NCI-H128 (cell line): Measurements from ENCODE around the gene ACTN4.

Experiments
- DNase-seq: peaks from one replicate; lab custom pipeline; 2025; ENCODE audit not compliant: unreplicated experiment; lab: John Stamatoyannopoulos, UW

Gene ACTN4

DNA sequence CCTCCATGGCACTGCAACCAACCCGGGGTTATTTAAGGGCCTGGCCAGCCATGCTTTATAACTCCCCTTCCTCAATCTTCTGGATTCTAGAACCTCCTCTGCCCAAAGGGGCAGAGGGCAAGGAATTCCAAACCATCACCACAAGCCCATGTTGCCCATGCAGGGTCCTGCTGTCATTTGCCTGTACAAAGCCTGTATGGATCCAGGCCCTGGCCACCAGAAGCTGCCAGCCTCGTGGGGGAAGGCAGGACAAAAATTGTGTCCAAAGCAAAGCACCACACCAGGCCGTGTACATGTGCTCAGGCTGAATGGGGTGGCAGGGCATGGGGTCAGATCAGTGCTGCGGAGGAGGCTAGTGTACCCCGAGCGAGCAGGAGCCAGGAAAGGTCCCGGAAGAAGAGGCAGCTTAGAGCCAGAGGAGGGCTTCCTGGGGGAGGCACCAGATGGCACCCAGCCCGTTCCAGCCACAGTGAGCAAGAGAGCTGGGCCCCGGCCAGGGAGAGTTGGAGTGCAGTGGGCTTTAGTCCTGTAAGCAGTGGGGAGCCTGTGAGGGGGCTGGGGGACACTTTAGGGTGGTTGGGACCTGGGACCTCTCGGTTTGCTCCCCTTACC, 61.1 kb downstream of the ACTN4 start:
- no peak for DNase-seq

DNA sequence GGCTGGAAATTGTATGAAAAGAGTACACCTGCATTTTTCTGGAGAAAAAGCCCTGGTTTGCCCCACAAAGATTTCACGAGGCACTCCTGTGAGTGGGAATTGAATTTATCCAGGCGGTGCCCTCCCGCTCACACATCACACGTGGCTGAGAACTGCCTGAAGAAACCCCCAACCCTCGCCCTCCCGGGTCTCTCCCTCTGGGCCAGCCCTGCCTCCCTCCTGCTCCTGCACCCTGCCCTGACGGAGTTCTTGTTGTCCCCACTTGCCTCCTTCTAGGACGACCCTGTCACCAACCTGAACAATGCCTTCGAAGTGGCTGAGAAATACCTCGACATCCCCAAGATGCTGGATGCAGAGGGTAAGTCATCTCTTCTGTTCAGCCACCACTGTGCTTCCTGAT, 61.7 kb downstream of the ACTN4 start:
- DNase-seq, result no peak

- DNase-seq, result no peak
Observed at GRCh38 chr19:38709671-38710415, 62.4 kb downstream of the ACTN4 start.

DNA sequence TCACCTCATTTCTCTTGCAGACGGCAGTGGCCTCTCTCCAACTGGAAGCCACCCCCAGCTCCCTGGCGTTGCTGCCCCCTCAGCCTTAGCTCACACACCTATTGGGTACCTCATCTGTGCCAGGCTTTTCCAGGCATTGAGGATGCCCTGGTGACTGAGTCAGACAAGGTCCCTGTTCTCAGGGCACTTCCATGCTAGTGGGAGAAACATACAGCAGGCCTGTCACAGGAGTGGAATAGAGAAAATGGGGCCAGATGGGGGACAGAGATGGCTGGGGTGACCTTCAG, 62.9 kb downstream of the ACTN4 start:
- no peak for DNase-seq

DNA sequence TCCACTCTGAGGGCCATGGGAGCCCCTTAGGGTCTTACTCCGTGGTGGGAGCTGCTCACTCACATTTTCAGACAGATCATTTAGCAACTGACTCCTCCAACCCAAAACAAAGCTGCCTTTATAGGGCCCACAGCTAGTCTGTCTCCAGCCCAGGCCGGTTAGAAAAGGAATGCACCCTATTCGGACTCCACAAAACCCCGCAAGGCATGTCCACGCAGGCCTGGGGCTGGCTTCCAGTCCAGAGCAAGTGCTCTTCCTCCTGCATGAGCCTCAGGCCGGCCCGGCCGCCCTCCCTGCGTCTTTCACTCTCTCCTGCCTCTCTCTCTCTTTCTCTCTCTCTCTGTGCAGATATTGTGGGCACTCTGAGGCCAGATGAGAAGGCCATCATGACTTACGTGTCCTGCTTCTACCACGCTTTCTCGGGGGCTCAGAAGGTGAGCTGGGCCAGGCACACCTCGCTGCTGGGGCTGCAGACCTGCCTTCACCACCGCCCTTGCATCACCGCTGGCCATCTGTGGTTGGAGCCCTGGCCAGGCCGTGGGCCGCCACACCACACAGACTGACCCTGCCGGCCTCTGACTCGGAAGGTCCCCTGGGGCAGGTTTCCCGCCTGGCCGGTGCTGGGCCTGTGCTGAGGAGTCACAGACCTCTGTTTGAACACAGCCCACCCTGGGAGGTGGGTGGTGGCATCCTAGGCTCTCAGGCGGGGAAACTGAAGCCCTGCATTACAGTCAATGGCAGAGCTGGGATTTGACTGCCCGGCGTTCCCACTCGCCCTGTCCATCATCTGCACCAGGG, 63.7 kb downstream of the ACTN4 start:
- DNase-seq, result no peak

DNA sequence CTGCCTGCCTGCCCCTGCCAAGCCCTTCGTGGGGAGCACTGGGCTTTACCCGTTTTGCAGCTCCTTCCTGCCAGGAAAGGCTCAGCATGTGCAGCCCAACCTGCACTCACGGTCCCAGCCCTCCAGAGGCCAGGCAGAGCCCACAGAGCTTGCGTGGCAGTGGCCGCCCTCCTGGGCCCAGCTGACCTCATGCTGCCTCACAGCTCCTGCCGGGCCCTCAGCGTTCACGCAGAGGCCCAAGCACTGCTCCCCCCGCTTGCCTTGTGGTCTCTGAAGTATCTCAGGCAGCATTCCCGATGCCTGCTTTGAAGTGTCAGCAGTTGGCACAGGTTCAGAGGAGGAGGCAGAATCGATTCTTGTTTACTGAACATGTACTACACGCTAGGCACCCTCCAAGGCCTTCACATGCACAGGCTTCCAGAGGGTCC, 64.3 kb downstream of the ACTN4 start:
- no peak for DNase-seq

- no peak for DNase-seq
Observed at GRCh38 chr19:38712161-38712748, 64.8 kb downstream of the ACTN4 start.

- no peak for DNase-seq
Observed at GRCh38 chr19:38713227-38713649, 65.8 kb downstream of the ACTN4 start.

- no peak for DNase-seq
Observed at GRCh38 chr19:38713865-38714264, 66.4 kb downstream of the ACTN4 start.

DNA sequence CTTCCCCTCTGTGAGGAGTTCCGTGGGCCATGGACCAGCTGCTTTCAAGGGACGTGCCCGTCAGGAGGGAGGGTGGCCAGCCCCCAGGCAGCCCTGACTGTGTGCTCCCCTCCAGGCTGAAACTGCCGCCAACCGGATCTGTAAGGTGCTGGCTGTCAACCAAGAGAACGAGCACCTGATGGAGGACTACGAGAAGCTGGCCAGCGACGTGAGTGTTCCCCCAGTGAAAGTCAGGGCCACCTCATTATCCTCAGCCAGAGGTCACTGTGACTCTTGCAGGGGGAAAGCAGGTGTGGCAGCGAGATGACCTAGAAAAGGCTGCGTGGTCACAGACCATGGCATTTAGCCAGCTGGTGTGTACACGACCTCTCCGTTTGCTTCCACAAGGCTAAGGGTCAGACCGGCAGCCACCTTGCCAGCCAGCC, 66.9 kb downstream of the ACTN4 start:
- DNase-seq, result no peak

- no peak for DNase-seq
Observed at GRCh38 chr19:38715555-38715954, 68.1 kb downstream of the ACTN4 start.

DNA sequence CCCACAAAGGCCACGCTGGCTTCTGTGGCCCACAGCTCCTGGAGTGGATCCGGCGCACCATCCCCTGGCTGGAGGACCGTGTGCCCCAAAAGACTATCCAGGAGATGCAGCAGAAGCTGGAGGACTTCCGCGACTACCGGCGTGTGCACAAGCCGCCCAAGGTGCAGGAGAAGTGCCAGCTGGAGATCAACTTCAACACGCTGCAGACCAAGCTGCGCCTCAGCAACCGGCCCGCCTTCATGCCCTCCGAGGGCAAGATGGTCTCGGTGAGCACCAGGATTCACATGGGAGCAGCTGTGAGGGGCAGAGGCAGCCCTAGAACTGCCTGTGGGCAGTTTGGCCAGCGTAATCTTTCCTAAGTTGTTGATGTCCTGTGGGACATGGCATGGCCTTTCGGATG, 69.6 kb downstream of the ACTN4 start:
- DNase-seq, result no peak

DNA sequence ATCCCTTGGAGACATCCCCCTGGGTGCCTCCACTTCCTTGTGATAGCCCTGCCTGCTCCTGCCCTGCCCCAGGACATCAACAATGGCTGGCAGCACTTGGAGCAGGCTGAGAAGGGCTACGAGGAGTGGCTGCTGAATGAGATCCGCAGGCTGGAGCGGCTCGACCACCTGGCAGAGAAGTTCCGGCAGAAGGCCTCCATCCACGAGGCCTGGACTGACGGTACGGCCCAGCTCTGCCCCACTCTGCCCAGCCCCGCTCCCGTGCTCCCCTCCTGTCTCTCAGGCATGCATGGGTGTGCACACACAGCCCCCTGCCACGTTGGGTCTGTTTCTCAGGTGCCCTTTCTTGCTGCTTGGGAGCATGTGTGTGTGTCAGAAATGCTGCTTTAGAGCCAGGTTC, 70.4 kb downstream of the ACTN4 start:
- no peak for DNase-seq

DNA sequence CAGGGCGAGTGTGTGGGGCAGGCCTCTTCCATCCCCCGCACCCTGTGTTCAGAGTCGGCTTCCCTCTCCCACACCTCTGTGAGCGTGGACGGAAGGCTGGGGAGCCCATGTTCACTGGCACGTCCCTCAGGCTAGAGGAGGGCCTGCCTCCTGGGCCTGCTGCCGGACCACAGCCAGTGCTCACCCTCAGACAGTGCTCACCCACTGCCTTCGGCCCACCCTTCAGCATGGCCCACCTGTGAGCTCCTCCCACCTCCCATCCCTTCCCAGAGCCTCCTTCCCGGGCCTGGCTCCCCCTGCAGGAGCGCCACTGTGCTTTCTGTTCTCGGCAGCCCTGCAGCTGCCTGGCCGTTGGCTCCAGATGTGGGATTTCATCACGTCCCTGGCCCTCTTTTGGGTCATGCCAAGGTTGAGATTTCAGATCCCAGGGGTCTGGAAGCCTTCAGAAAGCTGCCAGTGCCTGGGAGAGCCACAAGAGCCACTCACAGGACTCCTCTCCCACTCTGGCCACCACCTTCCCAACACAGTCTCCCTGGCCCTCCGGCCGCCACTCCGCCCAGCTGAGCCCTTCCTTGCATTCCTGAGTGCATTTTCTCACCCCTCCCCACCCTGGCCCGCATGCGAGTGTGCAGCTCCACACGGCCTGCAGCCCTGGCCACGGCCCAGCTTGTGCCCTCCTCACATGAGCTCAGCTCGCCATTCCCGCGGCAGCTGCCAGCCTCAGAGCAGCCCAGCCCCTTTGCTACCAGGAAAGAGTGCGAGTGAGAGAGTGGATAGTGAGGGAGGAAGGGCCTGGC, 71.5 kb downstream of the ACTN4 start:
- DNase-seq, result no peak

- no peak for DNase-seq
Observed at GRCh38 chr19:38719761-38720558, 72.5 kb downstream of the ACTN4 start.

DNA sequence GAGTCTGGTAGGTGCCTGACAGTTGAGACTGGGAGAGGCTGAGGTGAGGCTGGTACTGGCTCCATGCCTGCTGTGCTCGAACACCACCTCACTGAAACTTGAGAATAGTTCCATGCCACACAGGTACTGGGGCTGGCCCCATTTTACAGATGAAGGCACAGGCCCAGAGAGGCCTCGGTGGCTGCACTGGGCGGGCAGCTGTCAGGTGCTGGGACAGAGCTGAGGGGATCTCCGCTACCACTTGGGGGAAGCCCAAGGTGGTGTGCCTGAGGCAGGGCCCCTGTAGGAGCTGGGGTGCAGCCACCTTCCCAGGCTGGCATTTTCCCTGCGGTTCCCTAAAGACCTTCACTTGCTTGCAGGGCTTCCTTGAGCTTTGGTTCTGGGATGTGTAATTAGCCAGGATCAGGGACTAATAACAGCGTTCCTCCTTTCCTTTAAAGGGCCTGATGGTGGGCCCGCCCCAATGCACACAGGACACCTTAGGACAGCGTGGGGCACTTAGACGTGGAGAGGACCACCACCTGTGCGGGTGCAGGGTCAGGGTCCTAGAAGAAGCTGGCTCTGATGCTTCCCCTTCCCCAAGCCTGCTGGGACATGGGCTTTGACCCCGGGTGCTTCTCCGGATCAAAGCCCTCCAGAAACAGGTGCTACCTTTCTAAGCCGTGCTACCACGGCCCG, 73.2 kb downstream of the ACTN4 start:
- DNase-seq, result no peak

DNA sequence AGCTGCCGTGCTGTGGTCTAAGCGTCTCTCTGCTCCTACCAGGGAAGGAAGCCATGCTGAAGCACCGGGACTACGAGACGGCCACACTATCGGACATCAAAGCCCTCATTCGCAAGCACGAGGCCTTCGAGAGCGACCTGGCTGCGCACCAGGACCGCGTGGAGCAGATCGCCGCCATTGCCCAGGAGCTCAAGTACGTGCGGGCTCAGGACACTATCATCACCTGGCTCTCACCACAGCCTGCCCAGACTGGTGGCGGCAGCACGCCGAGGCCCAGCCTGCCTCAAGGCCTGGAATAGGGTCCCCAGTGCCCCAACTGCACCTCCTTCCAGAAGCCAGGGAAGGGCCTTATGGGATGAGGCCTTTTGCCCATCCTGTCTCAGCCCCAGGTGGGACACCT, 74.0 kb downstream of the ACTN4 start:
- DNase-seq, result no peak

- no peak for DNase-seq
Observed at GRCh38 chr19:38721979-38722773, 74.7 kb downstream of the ACTN4 start.
